ENCODE results near the gene USP11. TPM values are rescaled to one million over a fixed set of nuclear protein-coding genes. Genes with fewer than 3 reads are reported as not detected.

Gene USP11
- total and polyA plus RNA-seq, 2 of the 8 experiments (the other 6 are each of a cell fraction or from before 2014, with no cell fraction given) = 40.9 to 84.0 TPM

GRCh38 chrX:47221756-47222155 is 11.1 kb upstream of the USP11 start:
- peaks cover 13 to 32% of the 10 kb centered on the region in 2 experiments for H4K20me1 ChIP-seq (replicated peaks in 1 of 2; ENCODE audit: control insufficient read depth in 1 of 2, insufficient read depth in 2 of 2, low read length in 2 of 2)
- H4K5ac ChIP-seq (ENCODE audit: insufficient read length, low read depth, low read length) = no peak overlapping the region

More at GRCh38 chrX:47221756-47222155, 11.1 kb upstream of the USP11 start:
- H3K4me1 ChIP-seq (replicated peaks in 1 of 4; ENCODE audit: control insufficient read depth in 3 of 4, insufficient read depth in 4 of 4, low read length in 3 of 4) = peaks cover 0 to 8% (median 1%) of the 10 kb centered on the region in 4 experiments; a peak in 5 of 7 replicates
- no peaks in the 10 kb centered on the region for H3K9me3 ChIP-seq (ENCODE audit: insufficient read depth in 2 of 2, low read depth in 1 of 2, low read length in 1 of 2)
- no peak overlapping the region for H3K4me2 ChIP-seq (ENCODE audit: insufficient read depth in 1 of 2, low read depth in 2 of 2, low read length in 2 of 2)
- no peak overlapping the region for H2AK5ac ChIP-seq (ENCODE audit: low read depth, low read length)
- H2BK20ac ChIP-seq (ENCODE audit: low read length) = no peak overlapping the region
- no peak overlapping the region for H4K8ac ChIP-seq (ENCODE audit: extremely low read depth, insufficient read depth, low read length)
- peaks cover 2% of the 10 kb centered on the region; the same call in 1 of the 2 replicates for H3K79me1 ChIP-seq (ENCODE audit: low read depth, low read length)
- H3K27me3 ChIP-seq (replicated peaks in 1 of 4; ENCODE audit: control insufficient read depth in 3 of 4, extremely low read depth in 1 of 4, insufficient read depth in 3 of 4, low read length in 3 of 4) = no peaks in the 10 kb centered on the region
- H3K36me3 ChIP-seq (ENCODE audit: control insufficient read depth in 2 of 4, insufficient read depth in 4 of 4, low read length in 3 of 4) = peaks cover 9 to 43% (median 26%) of the 10 kb centered on the region in 4 experiments; a peak in 7 of 8 replicates
- no peak overlapping the region for H3K56ac ChIP-seq (replicated peaks; ENCODE audit: insufficient read length, low read depth, low read length)
- no peak overlapping the region for H2AFZ ChIP-seq (ENCODE audit: low read length)
- no peak overlapping the region for H2BK120ac ChIP-seq (replicated peaks; ENCODE audit: low read depth, low read length)
- no peak overlapping the region for H3K9ac ChIP-seq (replicated peaks in 1 of 4; ENCODE audit: extremely low read depth in 1 of 4, low read depth in 3 of 4, low read length in 3 of 4)
- H3K23me2 ChIP-seq (ENCODE audit: low read depth, low read length) = peaks cover 8% of the 10 kb centered on the region; the same call in 1 of the 2 replicates
- no peak overlapping the region for H2BK5ac ChIP-seq (ENCODE audit: low read depth, low read length)
- no peak overlapping the region for H2BK15ac ChIP-seq (ENCODE audit: low read length)
- H2BK12ac ChIP-seq (ENCODE audit: low read depth, low read length) = no peak overlapping the region
- H4K91ac ChIP-seq (replicated peaks; ENCODE audit: insufficient read length, low read length) = no peak overlapping the region
- TF ChIP-seq POLR2AphosphoS5 (IDR thresholded peaks at IDR 0.05; ENCODE audit: low read depth, low read length) (no peak), RXRA (IDR thresholded peaks at IDR 0.05; ENCODE audit: insufficient read depth, low read depth, low read length) (no peak), TCF12 (IDR thresholded peaks at IDR 0.05; ENCODE audit: low read depth, low read length) (no peak), EP300 (IDR thresholded peaks at IDR 0.05; ENCODE audit: borderline replicate concordance in 1 of 2, low read depth in 2 of 2, low read length in 2 of 2) (no peak), BACH1 (IDR thresholded peaks at IDR 0.05; ENCODE audit: low read length) (no peak), KDM1A (IDR thresholded peaks at IDR 0.05; ENCODE audit: borderline replicate concordance, low read length) (no peak), TEAD4 (IDR thresholded peaks at IDR 0.05; ENCODE audit: low read depth, low read length) (no peak), HDAC6 (IDR thresholded peaks at IDR 0.05; ENCODE audit: low read depth, low read length) (no peak), SP2 (IDR thresholded peaks at IDR 0.05; ENCODE audit: low read length) (no peak)
- POLR2A ChIA-PET (ENCODE audit: partially characterized antibody) = interaction anchor here (0.6 to 1.0 kb wide), 2 partner anchors 9 to 106 kb away, joined by 3 to 4 read pairs; no protein-coding TSS in a partner anchor
- H3K18ac ChIP-seq (ENCODE audit: extremely low read depth, low read length) = no peak overlapping the region
- FAIRE-seq = no peak
- DNase-seq (ENCODE audit: low read depth in 1 of 2, low spot score in 2 of 2) = no peak
- WGBS, 2 experiments (ENCODE audit: extremely low coverage in 1 of 2, insufficient coverage in 1 of 2, insufficient read length in 1 of 2, insufficient replicate concordance in 2 of 2, low coverage in 1 of 2, low lambda C conversion rate in 2 of 2, missing lambda C conversion rate in 1 of 2) = 87% methylated on average over 4 of the region's 4 CpGs; no CpG with 5 or more reads in 1 of the 2 experiments
- CTCF ChIA-PET (ENCODE audit: partially characterized antibody) = interaction anchor here (0.6 kb wide), 1 partner anchor 894 kb away, joined by 3 read pairs; no protein-coding TSS in a partner anchor
- no peak overlapping the region for H3K4me3 ChIP-seq (ENCODE audit: extremely low read depth in 1 of 4, insufficient read depth in 2 of 4, low read depth in 3 of 4, low read length in 4 of 4)
- H3K79me2 ChIP-seq (ENCODE audit: control insufficient read depth in 1 of 2, insufficient read depth in 2 of 2, low read length in 2 of 2) = peaks cover 21 to 40% of the 10 kb centered on the region in 2 experiments
- H3K14ac ChIP-seq (ENCODE audit: insufficient read length) = no peak overlapping the region
- no peak overlapping the region for H3K27ac ChIP-seq (ENCODE audit: low read depth, low read length)
- no peak overlapping the region for H3K23ac ChIP-seq (ENCODE audit: insufficient read length)
- H3K4ac ChIP-seq (replicated peaks; ENCODE audit: insufficient read length, low read depth, low read length) = no peak overlapping the region

Data from H1 (cell line).